GM21447 (cell line): ENCODE data around the gene MBD6.

Experiments used
- ATAC-seq: cut with Tn5 transposase; IDR thresholded peaks from one replicate; pipeline ENCODE4 v1.9.1; 2021; ENCODE audit not compliant: unreplicated experiment

Gene MBD6

GRCh38 chr12:57522011-57522886, at the start of gene MBD6:
Gene MBD6, plus strand, starts transcription at chr12:57522824. Its CDS starts 1,480 bp downstream, at chr12:57524304.
- ATAC-seq = peak; percentile 35

DNA sequence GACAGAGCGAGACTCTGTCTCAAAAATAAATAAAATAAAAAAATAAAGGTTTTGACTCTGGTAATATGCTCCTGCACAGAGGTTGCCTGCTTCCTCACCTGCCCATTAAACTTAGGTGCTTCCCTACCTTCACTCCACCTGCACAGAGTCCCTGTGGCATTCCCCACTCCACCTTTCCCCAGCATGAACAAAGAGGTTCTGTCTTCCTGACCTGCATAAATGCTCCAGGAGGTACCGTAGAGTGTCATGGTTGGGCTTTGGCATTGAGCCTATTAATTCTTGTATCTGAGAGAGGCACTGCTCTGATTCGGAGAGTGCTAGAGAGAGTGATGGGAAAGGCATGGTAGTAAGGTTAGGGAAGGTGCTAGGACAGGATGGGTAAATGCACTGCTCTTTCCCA, 49.2 kb upstream of the MBD6 start:
- no peak for ATAC-seq

DNA sequence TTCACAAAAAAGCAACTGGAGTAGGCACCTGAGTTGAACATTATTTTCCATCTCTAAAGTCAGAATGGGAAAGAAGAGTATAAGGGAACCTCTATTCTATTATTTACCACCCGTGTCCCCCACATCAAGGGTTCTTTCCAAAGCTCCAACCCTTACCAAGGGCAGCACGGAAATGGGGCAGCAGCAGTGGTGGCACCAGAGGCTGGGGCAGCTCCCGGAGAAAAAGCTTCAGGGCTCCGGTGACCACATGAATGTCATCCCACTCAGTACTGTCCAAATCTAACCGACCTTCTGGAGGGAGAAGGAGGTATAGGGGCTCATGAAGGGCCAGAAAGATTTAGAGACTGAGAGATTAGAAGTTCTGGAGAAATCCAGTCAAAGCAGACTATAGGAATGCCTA, 48.7 kb upstream of the MBD6 start:
- no peak for ATAC-seq

DNA sequence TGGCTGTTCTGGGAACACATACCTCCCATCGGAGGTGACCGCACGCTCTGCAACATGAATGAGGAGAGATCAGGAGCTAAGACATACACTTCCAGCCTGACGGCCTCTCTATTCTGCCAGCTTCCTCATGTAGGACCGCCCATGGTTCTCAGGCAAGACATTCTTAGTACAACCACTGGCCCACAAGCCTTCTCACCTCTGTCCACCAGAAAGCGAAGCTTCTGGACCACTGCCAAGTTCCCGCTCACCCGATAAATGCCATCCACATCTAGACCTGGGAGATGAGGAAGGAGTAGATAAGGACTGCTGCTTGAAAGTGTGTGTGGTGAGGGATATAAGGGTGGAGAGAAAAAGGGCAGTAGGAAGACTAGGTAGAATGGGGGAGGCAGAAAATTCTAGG, 48.2 kb upstream of the MBD6 start:
- no peak for ATAC-seq

- no peak for ATAC-seq
Measured at GRCh38 chr12:57474862-57475261, 47.8 kb upstream of the MBD6 start.

- peak; percentile 9 for ATAC-seq
Measured at GRCh38 chr12:57475271-57476161, 47.1 kb upstream of the MBD6 start.

DNA sequence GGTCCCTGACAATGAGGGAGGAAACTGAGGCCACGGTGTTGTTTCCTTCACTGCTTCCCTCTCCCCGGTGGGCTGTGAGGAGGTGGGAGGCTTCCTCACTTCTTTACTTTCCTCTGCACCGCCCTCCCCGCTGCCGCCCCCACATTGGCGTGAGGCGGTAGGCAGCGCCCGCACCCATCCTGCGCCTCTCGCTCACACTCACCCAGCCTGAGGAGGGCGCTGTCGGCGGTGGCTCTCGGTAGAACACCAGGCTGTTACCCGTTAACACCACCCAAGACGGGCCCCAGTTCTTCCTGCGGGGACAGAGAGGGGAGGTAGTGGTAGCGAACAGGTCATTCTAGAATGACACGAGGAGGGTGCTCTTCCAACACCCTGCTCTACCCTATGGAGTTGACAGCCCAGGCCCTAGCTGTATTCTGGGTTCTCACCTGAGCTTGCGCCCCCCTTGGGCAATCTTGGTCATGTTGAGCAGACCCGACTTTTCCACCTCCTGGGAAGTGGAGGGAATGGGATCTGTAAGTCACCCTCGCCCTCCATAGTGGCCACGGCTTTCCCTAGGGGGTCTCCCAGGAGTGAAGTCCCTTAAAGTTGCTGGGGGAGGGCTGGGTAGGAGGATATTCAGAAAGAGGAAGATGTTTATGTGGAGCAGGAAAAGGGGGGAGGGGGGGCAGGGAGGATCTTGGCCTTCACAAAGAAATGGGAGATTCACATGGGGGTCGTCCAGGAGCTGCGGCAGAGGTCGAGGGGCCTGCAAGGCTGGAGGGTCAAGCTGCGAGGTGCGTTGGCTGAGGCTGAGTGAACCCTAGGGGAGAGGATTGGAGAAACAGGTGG, 46.2 kb upstream of the MBD6 start:
- ATAC-seq = peak; percentile 36

- no peak for ATAC-seq
Measured at GRCh38 chr12:57476993-57477709, 45.5 kb upstream of the MBD6 start.

DNA sequence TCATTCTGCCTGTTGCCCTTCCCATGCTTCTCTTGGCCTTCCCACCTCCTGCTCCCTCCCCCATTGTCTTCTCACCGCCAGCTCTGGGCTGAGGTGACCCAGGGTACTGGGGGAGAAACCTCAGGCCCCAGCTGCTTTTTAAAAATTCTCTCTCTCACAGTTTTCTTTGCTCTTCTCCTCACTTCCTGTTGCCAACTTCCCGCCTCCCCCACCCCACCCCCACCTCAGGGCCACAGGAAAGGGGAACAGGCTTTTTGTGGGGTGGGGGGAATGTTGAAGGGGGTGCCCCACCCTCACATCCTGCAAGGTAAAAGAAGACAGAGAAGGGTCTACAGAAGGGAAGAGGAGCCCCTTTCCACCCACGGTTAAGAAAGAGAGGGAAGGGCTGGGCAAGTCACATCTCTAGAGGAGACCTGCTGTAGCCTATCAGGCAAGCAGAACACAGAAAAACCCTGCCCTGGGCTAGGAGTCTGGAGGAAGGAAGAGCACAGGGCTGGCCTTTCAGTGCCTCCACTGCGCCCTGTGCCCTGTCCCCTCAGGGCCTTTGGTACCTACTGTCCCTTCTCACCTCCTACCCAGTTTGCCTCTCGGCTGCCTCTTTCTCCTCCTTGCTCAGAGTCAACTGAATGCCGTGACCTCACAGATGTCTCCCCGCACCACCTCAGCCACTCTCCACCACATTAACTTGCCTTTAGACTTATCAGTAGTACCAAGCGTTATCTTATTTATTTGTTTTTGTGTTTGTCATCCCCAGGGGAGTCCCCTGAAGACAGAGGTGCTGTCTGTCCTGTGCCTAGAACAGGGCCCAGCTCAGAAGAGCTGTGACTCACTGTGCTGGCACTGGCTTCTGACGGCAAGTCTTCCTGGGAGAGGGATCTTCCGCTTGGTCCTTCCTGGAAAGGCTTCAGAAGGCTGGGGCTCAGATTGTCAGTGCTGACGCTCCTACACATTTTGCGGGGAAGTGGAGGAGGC, 44.6 kb upstream of the MBD6 start:
- peak; percentile 37 for ATAC-seq

GRCh38 chr12:57479043-57479375, 43.6 kb upstream of the MBD6 start:
- ATAC-seq = no peak

- peak; percentile 30 for ATAC-seq
Measured at GRCh38 chr12:57479376-57480115, 43.1 kb upstream of the MBD6 start, which contains the start of gene ARHGAP9. Gene ARHGAP9, minus strand, starts transcription at chr12:57479866. Its CDS starts 460 bp downstream, at chr12:57479406.

GRCh38 chr12:57481671-57482070, 41.0 kb upstream of the MBD6 start:
- ATAC-seq = no peak

DNA sequence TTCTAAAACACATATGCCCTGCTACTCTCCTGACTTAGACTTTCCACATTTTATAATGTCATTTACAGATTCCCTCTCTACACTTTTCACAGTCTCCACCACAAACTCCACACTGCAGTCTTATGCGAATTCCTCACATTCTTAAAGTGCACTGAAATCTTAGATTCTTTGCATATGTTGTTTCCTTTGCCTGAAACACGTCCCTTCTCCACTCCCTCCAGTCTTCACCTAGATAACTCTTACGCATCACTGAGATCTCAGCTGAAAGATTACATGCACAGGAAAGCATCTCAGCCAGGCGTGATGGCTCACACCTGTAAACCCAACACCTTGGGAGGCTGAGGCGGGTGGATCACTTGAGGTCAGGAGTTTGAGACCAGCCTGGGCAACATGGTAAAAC, 39.2 kb upstream of the MBD6 start:
- ATAC-seq = no peak

GRCh38 chr12:57485695-57486094, 36.9 kb upstream of the MBD6 start:
- no peak for ATAC-seq

DNA sequence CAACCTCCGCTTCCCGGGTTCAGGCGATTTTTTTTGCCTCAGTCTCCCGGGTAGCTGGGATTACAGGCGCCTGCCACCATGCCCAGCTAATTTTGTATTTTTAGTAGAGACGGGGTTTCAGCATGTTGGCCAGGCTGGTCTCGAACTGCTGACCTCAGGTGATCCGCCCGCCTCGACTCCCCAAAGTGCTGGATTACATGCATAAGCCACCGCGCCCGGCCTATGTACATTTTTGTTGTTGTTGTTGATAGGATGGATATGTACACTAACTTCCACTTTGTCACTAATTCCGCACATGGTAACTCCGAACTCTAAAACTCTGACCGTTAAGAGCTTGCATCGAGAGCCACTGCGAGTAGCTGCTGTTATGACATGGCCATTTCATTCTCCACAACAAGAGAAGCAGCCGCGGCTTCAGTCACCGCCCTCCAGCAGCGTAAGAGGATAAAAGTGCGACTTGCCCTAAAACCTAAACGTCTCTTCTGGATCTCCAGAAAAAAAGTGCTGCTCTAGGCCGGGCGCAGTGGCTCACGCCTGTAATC, 35.5 kb upstream of the MBD6 start:
- ATAC-seq = no peak

DNA sequence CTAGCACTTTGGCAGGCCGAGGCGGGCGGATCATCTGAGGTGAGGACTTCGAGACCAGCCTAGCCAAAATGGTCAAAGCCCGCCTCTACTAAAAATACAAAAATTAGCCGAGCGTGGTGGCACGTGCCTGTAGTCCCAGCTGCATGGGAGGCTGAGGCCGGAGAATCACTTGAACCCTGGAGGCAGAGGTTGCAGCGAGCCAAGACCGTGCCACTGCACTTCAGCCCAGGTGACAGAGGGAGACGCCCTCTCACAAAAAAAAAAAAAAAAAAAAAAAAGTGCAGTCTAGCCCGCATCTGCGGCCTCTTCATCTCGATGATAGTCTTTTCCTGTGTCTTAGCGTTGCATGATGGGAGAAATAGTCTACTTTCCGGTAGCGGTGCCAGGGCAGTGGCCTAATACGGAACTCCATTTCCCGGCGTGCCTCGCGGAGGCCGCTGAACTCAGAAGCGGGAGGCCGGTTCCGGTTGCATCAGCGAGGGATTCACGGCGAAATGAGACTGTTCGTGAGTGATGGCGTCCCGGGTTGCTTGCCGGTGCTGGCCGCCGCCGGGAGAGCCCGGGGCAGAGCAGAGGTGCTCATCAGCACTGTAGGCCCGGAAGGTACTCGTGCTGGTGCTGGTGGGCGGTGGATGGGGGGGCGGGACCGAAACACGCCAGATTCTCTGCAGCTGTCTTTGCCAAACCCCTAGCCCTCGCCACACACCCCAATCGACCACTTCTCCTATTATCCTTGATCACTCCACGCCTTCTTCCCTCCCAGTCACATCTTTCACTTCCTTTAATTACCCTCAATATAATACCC, 34.8 kb upstream of the MBD6 start, which contains the start of gene MARS1:
MARS1 (plus strand) TSS at position 472 of the 805 bp plus-strand sequence; CDS start at position 495, 23 bp downstream.
- peak; percentile 97 for ATAC-seq
